ENCODE data around the gene TMEM98. TPM values are rescaled to one million over a fixed set of nuclear protein-coding genes. Genes with fewer than 3 reads are reported as not detected.

TMEM98 gene
- total and polyA plus RNA-seq, 4 donors: 39.3 to 91.4 (median 60.9) TPM

- no peak overlapping the region for H3K27ac ChIP-seq (ENCODE audit: low read depth in 1 of 2, low read length in 2 of 2)
- no peaks in the 10 kb centered on the region for H3K4me1 ChIP-seq (ENCODE audit: control insufficient read depth in 1 of 2, insufficient read depth in 2 of 2, low read length in 2 of 2)
- H3K9me3 ChIP-seq (ENCODE audit: control insufficient read depth, low read length): peaks cover 1% of the 10 kb centered on the region
- intact Hi-C loops (cut with DNase I): loop anchor here in 1 of 2 donors (10.0 kb wide), 2 partner anchors 208 to 508 kb away; partner anchors contain the start of gene CDK5R1
- 68 to 72% methylated on average over 13 of the region's 13 CpGs for WGBS, 2 donors
- ATAC-seq (ENCODE audit: low FRiP score): no peak
- H3K27me3 ChIP-seq (ENCODE audit: control insufficient read depth in 1 of 2, insufficient read depth in 2 of 2, low read length in 1 of 2): no peaks in the 10 kb centered on the region
- no peaks in the 10 kb centered on the region for H3K36me3 ChIP-seq (ENCODE audit: control insufficient read depth in 1 of 2, insufficient read depth in 2 of 2, low read length in 1 of 2)
- no peak for DNase-seq
- H3K4me3 ChIP-seq (ENCODE audit: low read length in 2 of 2): no peak overlapping the region
Observed at GRCh38 chr17:32992321-32993033, 64.5 kb downstream of the TMEM98 start.

- 58 to 59% methylated on average over 9 of the region's 9 CpGs for WGBS, 2 donors
- no peaks in the 10 kb centered on the region for H3K27me3 ChIP-seq (ENCODE audit: control insufficient read depth in 1 of 2, insufficient read depth in 2 of 2, low read length in 1 of 2)
- intact Hi-C loops (cut with DNase I): loop anchor here in 1 of 2 donors (10.0 kb wide), 2 partner anchors 209 to 509 kb away; partner anchors contain the start of gene CDK5R1
- no peaks in the 10 kb centered on the region for H3K36me3 ChIP-seq (ENCODE audit: control insufficient read depth in 1 of 2, insufficient read depth in 2 of 2, low read length in 1 of 2)
- H3K4me1 ChIP-seq (ENCODE audit: control insufficient read depth in 1 of 2, insufficient read depth in 2 of 2, low read length in 2 of 2): no peaks in the 10 kb centered on the region
- no peaks in the 10 kb centered on the region for H3K9me3 ChIP-seq (ENCODE audit: control insufficient read depth, low read length)
- no peak overlapping the region for H3K27ac ChIP-seq (ENCODE audit: low read depth in 1 of 2, low read length in 2 of 2)
- DNase-seq (no peak), ATAC-seq (ENCODE audit: low FRiP score) (no peak)
- H3K4me3 ChIP-seq (ENCODE audit: low read length in 2 of 2): no peak overlapping the region
Observed at GRCh38 chr17:32993977-32994376, 66.0 kb downstream of the TMEM98 start.

Other genes with a start within 250 kb of the TMEM98 start
- 100 to 1,000 TPM; 222 to 358 TPM for gene MYO1D, start 51.0 kb upstream of the TMEM98 start, total RNA-seq
- 100 to 1,000 TPM in 1 of 2 donors, 10 to 100 TPM in 1; 62.5 to 106 TPM for gene MYO1D, start 51.0 kb upstream of the TMEM98 start, polyA plus RNA-seq
- gene SPACA3, start 63.7 kb downstream of the TMEM98 start, total RNA-seq: not detected
- not detected for gene SPACA3, start 63.7 kb downstream of the TMEM98 start, polyA plus RNA-seq

Measured in aorta (tissue), 5 donors.